DND-41 (cell line): ENCODE measurements around the gene PODXL.

Experiments
- ATAC-seq: fragments of 200-7000 bp; cut with Tn5 transposase; 3 replicates; pipeline ENCODE4 v1.9.1; 2021; ENCODE audit warnings: low read depth; ENCODE audit not compliant: insufficient read depth
- DNase-seq: peaks from one replicate; pipeline ENCODE4 v3.0.0-alpha.2; 2020
- H2AFZ ChIP-seq: 2 replicates; pipeline ENCODE4 v1.6.0; 2012; ENCODE audit warnings: low read depth, low read length
- H3K27ac ChIP-seq: 2 replicates; pipeline ENCODE4 v1.5.1; 2012; ENCODE audit warnings: low read length, inconsistent platforms
- H3K27me3 ChIP-seq: fragments of 200-600 bp; sonication (generic); 2 replicates; pipeline ENCODE4 v1.6.0; 2012; ENCODE audit warnings: low read length, mild to moderate bottlenecking, inconsistent platforms; ENCODE audit not compliant: insufficient read depth, poor library complexity
- H3K36me3 ChIP-seq: 2 replicates; pipeline ENCODE4 v1.5.1; 2012; ENCODE audit warnings: low read length, inconsistent platforms; ENCODE audit not compliant: insufficient read depth
- H3K4me1 ChIP-seq: 2 replicates; pipeline ENCODE4 v1.5.1; 2012; ENCODE audit warnings: mild to moderate bottlenecking, low read length; ENCODE audit not compliant: insufficient read depth
- H3K4me2 ChIP-seq: 2 replicates; pipeline ENCODE4 v1.6.0; 2012; ENCODE audit warnings: mild to moderate bottlenecking, moderate library complexity, low read length, inconsistent platforms; ENCODE audit not compliant: insufficient read depth
- H3K4me3 ChIP-seq, 2 experiments: fragments of 200-600 bp in 1 of 2; shearing (Covaris generic) in 1 of 2; 2 replicates each; pipeline ENCODE4 v1.5.1; 2012 to 2016; ENCODE audit warnings: inconsistent platforms in 2 of 2, low read length in 2 of 2, mild to moderate bottlenecking in 2 of 2, low read depth in 1 of 2, moderate library complexity in 1 of 2
- H3K79me2 ChIP-seq: 2 replicates; pipeline ENCODE4 v1.6.0; 2012; ENCODE audit warnings: low read length, inconsistent platforms; ENCODE audit not compliant: insufficient read depth
- H3K9ac ChIP-seq: 2 replicates; pipeline ENCODE4 v1.6.0; 2012; ENCODE audit warnings: low read depth, mild to moderate bottlenecking, inconsistent platforms, low read length, moderate library complexity
- H3K9me3 ChIP-seq: 2 replicates; pipeline ENCODE4 v1.5.1; 2012; ENCODE audit warnings: low read length, moderate library complexity, mild to moderate bottlenecking, inconsistent platforms; ENCODE audit not compliant: insufficient read depth, severe bottlenecking
- H4K20me1 ChIP-seq: 2 replicates; pipeline ENCODE4 v1.6.0; 2012; ENCODE audit warnings: low read length; ENCODE audit not compliant: insufficient read depth
- CTCF ChIP-seq: IDR thresholded peaks from 2 replicates; pipeline ENCODE4 v1.5.1; 2012; ENCODE audit warnings: borderline replicate concordance, low read length, moderate library complexity, mild to moderate bottlenecking; ENCODE audit not compliant: poor library complexity, severe bottlenecking; ENCODE audit errors: extremely low read depth
- EZH2 ChIP-seq: IDR thresholded peaks from 3 replicates; pipeline ENCODE4 v1.6.1; 2012; ENCODE audit warnings: borderline replicate concordance, low read depth, mild to moderate bottlenecking, moderate library complexity, low read length, inconsistent platforms; ENCODE audit not compliant: severe bottlenecking

Gene PODXL

DNA sequence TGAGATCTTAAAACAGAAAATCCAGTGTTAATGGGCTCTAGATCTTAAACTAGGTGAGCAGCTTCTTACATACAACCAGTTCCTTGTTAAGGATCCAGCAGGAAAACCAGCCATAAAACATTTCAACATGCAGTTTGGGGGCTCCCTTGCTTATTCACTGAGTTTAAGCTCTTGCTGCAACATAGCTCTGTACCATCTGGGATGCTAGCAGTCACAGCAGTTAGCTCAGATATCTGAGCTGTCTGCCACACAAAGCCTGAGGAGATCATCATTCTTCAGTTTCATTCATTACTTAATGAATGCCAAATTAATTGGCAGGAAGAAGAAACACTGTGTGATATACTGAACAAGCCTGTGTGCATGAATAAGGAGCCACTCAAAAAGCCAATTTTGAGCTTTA, 62.8 kb downstream of the PODXL start:
- DNase-seq: no peak
- Histone ChIP-seq H3K4me2 (no peak overlapping the region), H3K9ac (no peak overlapping the region), H3K27ac (no peak overlapping the region), H2AFZ (no peak overlapping the region), H3K9me3 (no peaks in the 10 kb centered on the region), H3K4me1 (no peaks in the 10 kb centered on the region), H3K79me2 (no peaks in the 10 kb centered on the region), H3K4me3 (no peak overlapping the region), H3K27me3 (no peaks in the 10 kb centered on the region), H3K36me3 (peaks cover 21% of the 10 kb centered on the region; the same call in 1 of the 2 replicates), H4K20me1 (no peaks in the 10 kb centered on the region)
- TF ChIP-seq EZH2 (no peak), CTCF (no peak)
- no peak for ATAC-seq

- peaks cover 19% of the 10 kb centered on the region; the same call in 1 of the 2 replicates for H3K36me3 ChIP-seq
- H2AFZ ChIP-seq: no peak overlapping the region
- DNase-seq: no peak
- H3K4me1 ChIP-seq: no peaks in the 10 kb centered on the region
- H3K4me3 ChIP-seq: no peak overlapping the region
- H3K9me3 ChIP-seq: no peaks in the 10 kb centered on the region
- H3K79me2 ChIP-seq: no peaks in the 10 kb centered on the region
- no peak for ATAC-seq
- no peak overlapping the region for H3K4me2 ChIP-seq
- no peaks in the 10 kb centered on the region for H3K27me3 ChIP-seq
- TF ChIP-seq EZH2 (no peak), CTCF (no peak)
- H3K27ac ChIP-seq: no peak overlapping the region
- H3K9ac ChIP-seq: no peak overlapping the region
- H4K20me1 ChIP-seq: no peaks in the 10 kb centered on the region
Measured at GRCh38 chr7:131493081-131493480, 63.3 kb downstream of the PODXL start.

DNA sequence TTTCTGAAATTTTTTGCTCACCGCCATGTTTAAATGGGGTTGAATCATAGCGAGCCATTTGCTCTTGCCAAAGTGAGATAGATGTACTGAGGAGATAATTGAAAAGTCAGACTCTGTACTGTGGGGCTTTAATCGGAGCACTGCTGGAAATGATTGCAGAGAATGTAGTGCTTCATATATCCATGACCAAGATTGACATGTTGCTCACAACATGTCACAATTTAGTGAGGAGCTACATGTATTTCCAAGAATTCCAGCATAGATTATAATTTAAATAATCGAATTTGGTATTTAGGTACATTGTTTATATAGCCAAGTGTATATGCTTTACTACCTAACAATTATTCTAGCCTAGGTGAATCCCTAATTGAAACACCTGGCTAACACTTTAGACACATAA, 66.5 kb downstream of the PODXL start:
- H2AFZ ChIP-seq: no peak overlapping the region
- no peak overlapping the region for H3K4me3 ChIP-seq
- ATAC-seq: no peak
- no peaks in the 10 kb centered on the region for H3K27me3 ChIP-seq
- H3K27ac ChIP-seq: no peak overlapping the region
- no peaks in the 10 kb centered on the region for H4K20me1 ChIP-seq
- H3K36me3 ChIP-seq: peaks cover 19% of the 10 kb centered on the region; the same call in 1 of the 2 replicates
- no peaks in the 10 kb centered on the region for H3K4me1 ChIP-seq
- H3K9ac ChIP-seq: no peak overlapping the region
- H3K9me3 ChIP-seq: no peaks in the 10 kb centered on the region
- H3K79me2 ChIP-seq: no peaks in the 10 kb centered on the region
- no peak for DNase-seq
- no peak overlapping the region for H3K4me2 ChIP-seq
- TF ChIP-seq EZH2: no peak
- TF ChIP-seq CTCF: no peak

DNA sequence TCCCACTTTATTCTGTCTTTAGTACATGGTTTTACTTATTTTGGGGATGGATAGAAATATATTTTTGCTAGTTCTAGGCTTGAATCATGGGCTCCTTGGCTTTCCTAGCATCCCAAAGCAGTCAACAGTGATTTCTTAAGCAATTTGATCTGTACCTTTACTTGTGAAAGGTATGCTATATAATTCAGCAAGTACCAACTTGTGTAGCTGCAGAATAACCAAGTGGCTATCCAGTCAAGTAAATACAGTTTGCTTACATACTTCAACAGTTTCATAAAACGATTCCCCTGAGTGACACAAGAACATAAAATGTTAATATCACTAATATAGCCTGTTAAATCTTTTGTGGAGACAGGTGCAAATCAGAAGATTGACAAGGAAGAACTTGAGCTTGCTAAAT, 67.2 kb downstream of the PODXL start:
- Histone ChIP-seq H3K4me2 (no peak overlapping the region), H3K9ac (no peak overlapping the region), H3K9me3 (no peaks in the 10 kb centered on the region), H2AFZ (no peak overlapping the region), H3K4me3 (no peak overlapping the region), H3K27me3 (no peaks in the 10 kb centered on the region), H3K36me3 (peaks cover 23% of the 10 kb centered on the region; the same call in 1 of the 2 replicates), H3K4me1 (no peaks in the 10 kb centered on the region), H4K20me1 (no peaks in the 10 kb centered on the region), H3K27ac (no peak overlapping the region), H3K79me2 (no peaks in the 10 kb centered on the region)
- ATAC-seq (no peak), DNase-seq (no peak)
- TF ChIP-seq EZH2 (no peak), CTCF (no peak)
